Neural progenitor cell (in vitro differentiated cells): ENCODE results near the gene ETV1.

Experiments used
- CTCF ChIP-seq: fragments of 200-600 bp; sonication (generic); IDR thresholded peaks from 2 replicates; pipeline ENCODE4 v1.5.1; 2017; ENCODE audit warnings: antibody characterized with exemption, mild to moderate bottlenecking
- EZH2 ChIP-seq: fragments of 200-600 bp; sonication (generic); IDR thresholded peaks from 2 replicates; pipeline ENCODE4 v1.6.1; 2017; ENCODE audit warnings: antibody characterized with exemption, mild to moderate bottlenecking, moderate library complexity
- EZH2phosphoT487 ChIP-seq: fragments of 200-600 bp; sonication (generic); IDR thresholded peaks from 2 replicates; pipeline ENCODE4 v1.6.1; 2017; ENCODE audit warnings: antibody characterized with exemption

GRCh38 chr7:14020339-14020900 lies 31.0 kb upstream of the ETV1 start:
- TF ChIP-seq CTCF (no peak), EZH2 (no peak), EZH2phosphoT487 (no peak)
